Measurements from ENCODE around the gene RAMACL.
"Not testable (repeated sequence)": the region's sequence is repeated elsewhere in the genome, so short reads cannot be mapped to it uniquely, and the experiment has no call there.

Gene RAMACL

DNA sequence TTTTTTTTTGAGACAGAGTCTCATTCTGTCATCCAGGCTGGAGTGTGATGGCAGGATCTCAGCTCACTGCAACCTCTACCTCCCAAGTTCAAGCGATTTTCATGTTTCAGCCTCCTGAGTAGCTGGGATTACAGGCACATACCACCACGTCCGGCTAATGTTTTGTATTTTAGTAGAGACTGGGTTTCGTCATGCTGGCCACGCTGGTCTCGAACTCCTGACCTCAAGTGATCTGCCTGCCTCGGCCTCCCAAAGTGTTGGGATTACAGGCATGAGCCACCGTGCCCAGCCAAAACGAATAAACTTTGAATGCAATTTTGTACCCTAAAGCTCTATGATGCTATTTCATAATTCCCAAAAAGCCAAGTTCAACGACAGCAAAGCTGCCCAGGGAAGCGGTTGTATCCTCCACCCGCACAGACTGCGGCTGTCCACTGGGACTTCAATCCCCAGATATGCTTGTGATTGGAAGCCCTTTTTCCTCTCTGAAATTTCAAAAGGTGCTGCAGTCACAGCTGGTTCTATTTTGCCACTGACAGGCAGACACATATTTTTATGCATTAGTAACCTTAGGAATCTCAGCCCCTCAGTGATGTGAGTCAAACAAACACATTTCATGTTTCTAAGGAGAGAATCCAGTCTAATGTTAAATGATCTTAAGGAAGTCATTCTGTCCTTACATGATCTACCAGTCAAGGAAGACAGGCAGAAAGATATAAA, 8.7 kb upstream of the RAMACL start:
- DNase-seq = no peak

DNA sequence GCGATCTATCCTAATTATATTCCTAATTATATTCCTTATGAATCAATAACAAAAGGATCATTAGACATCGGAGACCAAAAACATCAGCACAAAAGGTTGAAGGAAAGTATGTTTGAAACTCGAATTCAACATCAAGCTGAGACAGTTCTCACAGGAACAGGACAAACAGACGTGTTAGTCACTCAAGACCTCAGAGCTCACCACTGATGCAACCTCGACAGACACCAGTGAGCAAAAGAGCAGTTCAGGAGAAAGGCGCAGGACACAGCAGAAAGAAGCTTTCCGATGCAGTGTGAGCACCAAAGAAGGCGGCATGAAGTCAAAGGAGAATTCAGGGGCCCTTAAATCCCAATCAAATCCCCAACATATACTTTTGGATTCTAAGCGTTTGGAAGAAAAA, 6.3 kb upstream of the RAMACL start:
- DNase-seq = no peak

DNA sequence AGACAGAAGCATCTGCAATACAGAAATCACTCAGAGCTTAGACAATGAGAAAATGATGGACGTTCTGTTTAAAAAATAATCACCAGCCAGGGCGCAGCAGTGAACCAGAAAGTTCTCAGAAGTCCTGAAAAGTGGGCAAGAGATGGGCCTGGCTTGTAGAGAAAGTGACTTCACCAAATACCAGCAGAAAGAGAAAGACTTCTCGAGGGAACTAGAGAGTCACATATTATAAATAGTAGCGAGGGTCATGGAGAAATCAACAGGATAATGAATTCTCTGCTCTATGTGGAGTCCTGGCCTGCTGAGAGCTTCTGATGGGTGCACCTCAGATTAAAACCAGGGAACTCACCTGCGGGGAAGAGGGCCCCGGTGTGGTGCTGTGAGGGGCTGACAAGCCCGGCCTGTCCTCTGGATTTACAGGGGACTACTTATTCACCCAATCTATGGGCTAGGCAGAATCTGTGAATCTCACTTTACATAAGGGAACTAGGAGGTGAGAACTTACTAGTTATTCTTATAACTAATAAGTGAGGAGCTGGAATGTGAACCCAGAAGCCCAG, 5.6 kb upstream of the RAMACL start:
- DNase-seq = no peak

DNA sequence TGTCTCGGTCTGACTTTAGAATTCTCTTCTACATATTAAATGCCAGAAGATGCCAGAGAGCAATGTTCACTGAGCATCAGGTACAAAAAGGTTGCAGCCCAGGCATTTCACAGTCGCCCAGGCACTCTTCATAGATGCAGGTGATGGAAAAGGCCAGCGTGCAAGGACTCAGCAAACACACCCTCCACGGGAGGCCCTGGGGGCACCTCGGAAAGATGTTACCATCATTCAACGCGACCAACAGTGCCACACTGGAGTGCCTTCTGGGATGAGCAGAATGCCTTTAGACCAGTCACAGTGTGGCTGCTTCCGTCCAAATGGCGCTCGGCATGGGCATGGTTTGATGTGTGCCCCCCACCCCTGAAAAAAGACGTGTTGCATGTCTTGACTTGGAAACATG, 4.5 kb upstream of the RAMACL start:
- DNase-seq = no peak

DNA sequence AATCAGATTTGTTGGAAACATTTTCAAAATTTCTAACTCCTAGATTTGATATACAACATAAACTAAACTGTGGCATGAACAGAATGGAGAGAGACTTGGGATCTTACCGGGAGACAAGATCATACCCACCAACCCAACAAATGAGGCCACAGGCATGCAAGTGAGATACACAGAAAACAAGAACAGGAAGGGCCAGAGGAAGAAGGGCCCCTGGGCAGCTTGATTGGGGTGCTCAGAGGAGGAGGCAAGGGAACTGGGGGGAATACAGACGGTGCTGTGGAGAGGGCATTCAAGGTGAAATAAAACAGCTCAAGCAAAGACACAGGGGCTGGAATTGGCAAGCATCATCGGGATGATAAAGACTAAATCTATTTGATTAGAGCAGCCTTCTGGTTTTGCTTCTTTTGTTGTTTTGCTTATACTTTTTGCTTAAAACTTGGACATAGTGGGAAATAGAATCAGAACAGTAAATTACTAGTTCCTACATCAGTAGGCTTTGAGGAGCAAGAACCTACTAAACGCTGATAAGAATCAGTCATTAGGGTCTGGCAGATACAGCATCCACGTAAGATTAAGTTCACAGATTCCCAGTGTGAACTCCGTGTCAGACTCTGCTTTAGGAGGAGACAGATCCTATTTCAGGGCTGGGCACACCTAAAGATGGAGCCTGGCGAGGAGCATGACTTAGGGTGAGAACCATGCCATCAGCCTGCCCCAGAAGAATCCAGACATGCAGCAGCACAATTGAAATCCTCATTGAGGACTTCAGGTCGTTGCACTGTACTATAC, 3.5 kb upstream of the RAMACL start:
- no peak for DNase-seq

DNA sequence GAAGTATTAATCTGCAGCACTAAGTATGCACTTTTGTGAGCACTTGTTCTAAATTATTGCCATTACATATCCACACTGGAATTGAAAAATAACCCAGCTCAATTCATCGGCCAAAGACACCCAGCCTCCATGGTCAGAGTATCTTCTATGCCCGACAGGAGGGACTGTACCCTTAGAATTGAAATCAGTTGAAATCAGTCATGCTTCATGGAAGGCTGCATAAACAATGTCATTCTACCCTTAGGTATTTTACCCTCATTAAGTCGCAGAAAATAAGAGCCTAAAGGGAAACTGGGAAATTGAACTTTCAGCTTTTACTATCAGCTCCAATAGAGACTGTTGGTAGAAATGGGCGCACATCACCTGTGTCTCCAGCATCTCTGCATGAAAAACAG, 2.9 kb upstream of the RAMACL start:
- no peak for DNase-seq

DNA sequence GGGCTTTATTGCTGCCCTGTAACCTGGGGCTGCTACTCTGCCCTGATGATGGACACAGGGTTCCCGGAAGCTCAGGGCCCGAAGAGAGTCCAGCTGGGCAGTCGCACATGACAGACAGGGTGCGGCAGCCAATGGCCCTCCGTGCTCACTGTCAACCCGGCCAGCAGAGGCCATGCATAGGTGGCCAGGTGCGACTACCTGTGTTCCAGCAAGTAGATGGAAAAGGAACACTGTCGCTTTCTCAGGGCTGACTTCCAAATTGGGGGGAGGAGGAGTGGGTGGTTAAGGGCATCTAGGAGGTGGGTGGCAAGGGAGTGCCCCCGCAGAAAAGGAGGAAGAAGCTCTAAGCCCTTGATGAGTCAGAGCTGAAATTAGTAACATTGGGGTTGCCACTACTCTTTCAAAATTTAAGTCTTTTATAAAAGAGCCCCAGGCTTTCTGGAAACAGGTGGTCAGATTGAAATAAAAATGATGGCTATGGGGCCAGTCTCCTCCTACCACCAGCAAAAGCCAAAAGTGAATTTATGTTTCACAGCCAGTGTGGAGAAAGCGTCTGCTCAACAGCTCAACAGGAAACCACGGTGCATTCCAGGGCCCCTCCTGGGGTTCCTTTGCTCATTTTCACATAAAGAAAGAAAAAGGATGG, 2.3 kb upstream of the RAMACL start:
- DNase-seq = no peak

DNA sequence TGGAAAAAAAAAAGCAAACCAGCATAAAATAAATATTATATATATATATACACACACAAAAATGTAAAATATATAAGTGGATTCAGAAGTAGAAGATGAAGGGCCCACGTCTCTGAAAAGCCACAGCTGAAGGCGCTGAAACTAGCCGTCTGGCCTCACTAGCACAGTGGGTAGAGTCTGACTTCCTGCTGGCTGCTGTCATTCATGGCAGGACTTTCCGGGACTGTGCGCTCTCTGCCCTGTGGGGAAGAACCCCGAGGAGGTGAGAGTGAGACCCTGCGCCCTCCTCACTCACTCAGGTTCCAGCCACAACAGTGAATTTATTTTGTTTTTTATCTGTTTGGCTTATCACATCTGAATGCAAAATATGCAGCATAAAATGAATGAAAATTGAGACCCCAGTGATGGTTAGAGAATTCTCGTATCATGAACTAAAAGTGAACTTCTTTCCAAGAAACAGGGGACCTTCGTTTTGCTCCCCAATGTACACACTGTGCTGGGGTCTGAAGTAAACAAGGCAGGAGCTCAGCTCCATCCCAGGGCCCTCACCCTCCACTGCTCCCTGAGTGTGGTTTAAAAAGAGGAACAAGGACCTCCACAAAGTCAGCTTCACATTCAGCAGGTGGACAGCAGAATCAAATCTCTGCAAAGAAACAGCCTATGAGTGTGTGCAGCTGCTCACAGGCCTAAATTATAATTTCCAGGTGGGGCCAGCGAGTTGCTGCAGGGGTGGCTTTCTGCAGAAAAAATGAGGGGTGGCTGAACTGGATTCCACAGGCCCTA, 1.3 kb upstream of the RAMACL start:
- no peak for DNase-seq

DNA sequence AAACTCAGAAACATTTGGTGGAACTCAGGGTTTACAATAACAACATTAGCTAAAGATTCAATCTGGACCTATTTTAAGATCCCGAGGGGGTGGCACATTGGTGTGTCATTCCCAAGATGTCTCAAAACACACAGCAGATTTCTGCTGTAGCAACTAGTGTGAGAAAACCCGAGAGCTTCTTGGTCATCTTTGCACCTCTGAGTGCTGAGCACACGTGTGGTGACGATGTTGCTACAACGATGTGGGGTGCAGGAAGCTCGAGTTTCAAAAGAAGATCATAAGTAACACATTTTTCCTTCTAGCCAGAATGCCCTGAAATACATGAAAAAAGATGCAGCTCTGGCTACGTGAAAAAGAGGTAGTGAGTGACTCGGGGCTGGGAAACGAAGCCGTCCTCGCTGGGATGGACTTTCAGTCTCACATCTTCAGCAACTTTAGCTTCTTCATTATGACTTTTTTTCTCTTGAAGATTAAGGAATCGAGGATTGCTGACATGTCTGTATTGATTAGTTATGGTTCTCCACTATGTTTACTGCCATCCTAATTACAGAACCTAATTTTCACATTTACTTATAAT, 1.5 kb downstream of the RAMACL start:
- no peak for DNase-seq

DNA sequence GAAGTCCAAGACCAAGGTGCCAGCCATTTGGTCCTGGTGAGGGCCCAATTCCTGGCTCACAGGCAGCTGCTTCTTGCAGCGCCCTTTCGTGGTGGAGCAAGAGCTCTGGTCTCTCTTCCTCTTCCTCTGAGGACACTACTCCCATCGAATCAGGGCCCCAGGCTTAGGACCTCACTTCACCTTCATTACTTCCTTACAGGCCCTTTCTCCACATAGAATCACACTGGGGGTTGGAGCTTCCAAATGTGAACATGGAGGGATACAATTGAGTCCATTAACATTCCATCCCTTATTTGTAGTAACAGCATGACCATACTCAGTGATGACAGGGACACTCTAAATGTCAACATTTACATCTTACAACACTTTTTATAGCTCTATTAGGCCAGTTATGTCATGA, 2.3 kb downstream of the RAMACL start:
- DNase-seq = no peak

DNA sequence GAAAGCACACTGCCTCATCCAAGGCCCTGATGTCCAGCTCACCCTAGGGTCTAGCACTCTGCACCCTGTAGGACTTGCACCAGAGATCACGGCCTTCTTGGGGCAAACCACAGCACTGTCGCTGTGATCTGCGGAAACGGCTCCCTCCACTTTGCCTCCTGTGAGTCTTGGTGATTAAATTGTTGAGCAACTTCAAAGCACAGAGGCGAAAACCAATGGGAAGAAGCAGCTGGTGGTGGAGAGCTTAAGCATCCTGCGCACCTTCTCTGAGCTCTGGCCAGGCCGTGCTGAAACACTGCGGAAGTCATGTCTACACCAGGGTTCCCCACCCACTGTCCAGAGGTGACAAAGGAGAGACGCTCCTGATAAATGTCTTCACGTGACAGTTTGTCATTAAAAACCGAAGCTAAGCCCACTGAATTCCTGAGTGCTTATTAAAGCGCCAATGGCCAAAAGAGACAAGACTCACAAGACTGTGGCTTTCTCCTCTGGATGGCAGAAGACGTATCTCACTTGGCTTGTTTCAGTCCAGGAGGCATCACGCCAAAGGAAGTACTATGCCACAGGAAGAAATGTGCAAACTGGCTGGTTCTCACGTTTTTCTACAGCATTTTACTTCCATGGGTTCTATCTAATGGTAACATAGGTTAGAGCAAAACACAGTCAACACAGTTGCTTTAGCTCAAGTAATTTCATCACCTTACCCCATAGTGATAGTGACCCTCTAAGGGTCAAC, 3.1 kb downstream of the RAMACL start:
- no peak for DNase-seq

DNA sequence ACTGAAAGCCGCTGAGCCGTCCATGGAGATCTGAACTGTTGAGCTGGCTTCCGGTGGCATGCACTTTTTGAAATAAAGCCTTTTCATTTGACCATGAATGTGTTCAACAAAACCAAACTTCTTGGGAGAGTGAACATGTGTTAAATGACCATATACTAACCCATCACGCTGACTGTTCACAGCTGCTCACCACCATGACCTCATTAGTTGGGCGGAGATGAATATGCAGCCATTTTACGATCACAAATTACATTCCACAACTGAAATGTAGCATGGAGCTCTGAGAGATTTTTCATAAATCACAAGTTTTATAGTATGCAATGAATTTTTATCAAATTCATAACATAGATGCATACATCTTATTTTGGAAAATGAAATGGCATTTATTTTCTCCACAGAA, 4.2 kb downstream of the RAMACL start:
- no peak for DNase-seq

DNA sequence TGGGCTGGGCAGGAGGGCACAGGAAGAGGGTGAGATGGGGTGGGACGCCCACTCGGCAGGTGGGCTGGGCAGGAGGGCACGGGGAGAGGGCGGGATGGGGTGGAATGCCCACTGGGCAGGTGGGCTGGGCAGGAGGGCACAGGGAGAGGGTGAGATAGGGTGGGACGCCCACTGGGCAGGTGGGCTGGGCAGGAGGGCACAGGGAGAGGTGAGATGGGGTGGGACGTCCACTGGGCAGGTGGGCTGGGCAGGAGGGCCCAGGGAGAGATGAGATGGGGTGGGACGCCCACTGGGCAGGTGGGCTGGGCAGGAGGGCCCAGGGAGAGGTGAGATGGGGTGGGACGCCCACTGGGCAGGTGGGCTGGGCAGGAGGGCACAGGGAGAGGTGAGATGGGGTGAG, 4.7 kb downstream of the RAMACL start:
- DNase-seq = not testable (repeated sequence)

DNA sequence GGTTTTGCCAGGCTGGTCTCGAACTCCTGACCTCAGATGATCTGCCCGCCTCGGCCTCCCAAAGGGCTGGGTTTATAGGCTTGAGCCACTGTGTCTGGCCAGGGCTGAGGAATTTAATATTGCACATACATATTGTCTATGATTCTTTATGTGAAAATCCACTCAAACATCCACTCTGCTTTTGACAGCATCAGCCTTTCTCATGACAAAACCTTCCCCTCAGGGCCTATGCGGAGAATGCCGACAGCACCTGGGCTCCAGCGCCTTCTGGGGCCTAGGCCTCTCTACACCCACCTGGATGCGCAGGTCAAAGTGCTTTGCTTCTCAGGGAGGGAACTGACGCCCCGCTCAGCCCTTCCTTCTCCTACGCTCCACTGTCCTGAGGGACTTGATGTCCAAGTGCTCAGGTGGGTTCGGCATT, 5.4 kb downstream of the RAMACL start:
- DNase-seq = no peak

DNA sequence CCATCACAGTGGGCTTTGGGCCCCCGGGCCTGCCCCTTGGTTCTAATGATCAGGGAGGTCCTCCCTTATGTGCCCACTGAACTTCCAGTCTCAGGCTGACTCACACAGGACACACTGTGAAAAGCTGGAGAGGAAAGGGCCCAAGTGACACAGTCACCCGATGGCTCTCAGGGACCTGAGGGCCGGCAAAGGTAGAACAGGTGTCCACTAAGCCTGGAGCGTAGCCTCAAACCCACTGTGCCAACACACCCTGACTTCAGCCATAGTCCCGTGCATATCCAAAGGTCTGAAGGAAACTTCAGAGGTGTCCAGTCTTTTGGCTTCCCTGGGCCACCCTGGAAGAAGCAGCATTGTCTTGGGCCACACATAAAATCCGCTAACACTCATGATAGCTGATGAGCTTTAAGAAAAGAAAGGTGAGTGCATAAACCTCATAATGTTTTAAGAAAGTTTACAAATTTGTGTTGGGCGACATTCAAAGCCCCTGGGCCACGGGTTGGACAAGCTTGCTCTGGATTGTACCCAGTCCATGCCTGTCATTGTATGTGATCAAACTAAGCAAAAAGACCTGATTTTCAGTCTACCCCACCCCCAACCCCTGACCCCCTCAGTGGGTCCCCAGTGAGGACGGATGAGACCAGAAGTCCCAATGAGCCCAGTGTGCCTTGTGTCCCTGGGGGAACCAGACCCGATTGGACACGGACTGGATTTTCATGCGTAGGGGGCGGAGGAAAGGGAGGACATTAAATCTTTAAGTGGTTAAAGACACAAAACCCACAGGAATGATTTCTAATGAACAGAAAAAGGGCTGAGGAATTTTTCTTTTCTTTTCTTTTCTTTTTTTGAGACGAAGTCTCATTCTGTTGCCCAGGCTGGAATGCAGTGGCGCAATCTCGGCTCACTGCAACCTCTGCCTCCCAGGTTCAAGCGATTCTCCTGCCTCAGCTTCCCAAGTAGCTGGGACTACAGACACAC, 6.1 kb downstream of the RAMACL start:
- DNase-seq = no peak

DNA sequence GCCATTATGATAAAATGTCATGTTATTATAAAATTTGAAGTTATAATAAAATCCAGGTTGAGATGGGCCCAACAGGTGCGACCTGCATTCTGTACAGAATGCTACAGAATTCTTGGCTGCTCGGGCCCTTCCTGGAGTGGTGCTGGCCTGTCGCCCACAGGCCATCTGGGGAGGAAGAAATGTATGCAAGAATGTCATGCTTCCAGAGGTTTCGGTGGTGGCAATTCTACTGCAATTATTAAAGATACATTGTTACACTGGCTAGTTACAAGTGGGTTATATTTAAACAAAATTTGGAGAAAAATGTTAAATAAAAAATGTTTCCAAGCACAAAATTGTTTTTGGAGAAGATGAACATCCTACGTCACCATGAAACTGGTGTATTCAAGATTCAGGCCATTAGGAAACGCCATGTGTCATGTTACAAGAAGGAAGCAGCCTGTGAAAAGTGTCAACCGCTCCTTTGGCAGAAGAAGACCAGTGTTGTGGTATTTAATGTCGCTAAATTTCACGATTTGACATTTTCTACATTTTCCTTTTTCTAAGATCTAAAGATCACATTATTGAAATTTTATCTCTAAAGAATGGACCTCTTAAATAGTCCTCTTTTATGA, 7.1 kb downstream of the RAMACL start:
- DNase-seq = no peak

DNA sequence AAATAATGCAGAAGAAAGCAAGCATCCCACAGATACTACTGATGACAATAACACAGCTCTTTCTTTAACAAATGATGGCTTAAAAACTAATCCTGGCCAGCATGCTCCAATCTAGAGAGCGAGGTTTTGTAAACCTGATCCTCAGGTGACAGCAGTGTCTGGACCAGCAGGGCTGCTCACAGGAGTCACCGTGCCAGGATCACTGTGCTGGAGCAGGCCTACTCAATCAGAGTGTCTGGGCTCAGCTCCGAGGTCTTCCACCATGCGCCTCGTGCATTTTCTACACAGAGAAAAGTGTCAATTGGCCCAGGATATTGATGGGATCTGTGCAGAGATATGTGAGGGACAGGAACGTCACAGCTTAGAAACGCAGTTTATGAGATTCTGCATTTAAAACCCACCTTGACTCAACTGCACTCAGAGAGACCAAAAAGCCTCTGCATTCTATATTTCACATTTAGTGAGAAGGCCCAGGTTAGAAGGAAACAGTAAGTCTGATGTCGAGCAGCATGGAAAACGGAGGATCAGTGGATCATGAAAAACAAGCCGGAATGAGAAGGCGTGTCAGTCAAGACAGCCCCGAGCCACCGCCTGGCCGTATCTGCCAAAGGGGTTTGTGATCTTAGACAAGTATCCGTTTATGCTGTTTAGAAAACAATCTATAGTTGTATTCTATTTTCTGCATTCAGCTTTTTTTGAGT, 7.8 kb downstream of the RAMACL start:
- DNase-seq = no peak

DNA sequence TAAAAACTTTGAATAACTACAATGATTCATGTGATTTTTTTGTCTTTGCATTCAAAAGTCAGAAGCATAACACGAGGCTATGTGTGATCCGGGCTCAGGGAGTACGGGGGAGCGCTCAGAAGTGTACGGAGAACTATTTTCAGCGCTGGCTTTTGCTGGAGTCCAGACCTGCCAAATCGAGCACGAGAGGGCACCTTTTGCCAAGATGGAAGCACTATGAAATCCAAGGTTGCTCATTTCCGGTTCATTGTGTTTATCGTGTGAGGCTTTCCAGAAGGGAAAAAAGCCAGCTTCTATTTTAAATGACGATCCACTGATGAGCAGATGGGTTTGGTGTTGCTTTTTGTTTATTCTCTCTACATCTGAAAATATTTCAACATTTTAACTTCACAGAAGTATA, 11.3 kb downstream of the RAMACL start:
- no peak for DNase-seq

DNA sequence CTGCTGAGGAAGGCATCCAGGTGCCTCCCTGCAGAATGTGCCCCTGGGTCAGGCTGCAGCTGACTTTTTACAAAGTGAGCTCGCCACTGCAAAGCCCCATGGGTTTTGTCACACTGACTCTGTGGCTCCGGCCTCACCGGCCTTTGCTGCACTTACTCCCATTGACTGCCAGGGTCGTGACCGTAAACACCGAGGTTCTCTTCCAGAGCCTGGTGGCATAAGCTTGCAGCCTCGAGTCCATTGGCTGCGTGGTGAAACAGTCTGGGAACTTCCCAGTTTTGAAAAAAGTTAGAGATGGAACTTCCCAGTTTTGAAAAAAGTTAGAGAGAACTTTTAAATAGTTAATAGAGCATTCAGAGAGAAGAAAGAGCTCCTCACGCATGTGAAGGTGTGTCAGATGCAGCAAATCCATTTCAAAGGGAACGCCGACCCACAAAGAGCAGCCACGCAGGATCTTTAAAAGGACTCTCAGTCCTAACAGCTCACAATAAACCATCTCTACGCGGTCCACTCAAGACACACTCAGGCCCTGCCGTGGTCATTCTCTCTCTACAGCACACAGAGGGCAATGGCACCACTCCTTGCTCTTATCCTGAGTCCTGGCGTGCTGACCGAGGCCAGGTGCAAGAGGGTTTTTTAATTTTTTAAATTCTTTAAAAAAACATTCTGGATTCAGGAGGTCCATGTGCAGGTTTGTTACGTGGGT, 12.8 kb downstream of the RAMACL start:
- DNase-seq = no peak

Measured in SW 1271 (cell line).